ENCODE data around the gene SLC39A13.
A peak's percentile ranks its signal among the peaks of the same experiment; 100 is the strongest.

Gene SLC39A13

GRCh38 chr11:47447906-47448305, 39.5 kb downstream of the SLC39A13 start:
- DNase-seq, result no peak

GRCh38 chr11:47448566-47449427, 40.4 kb downstream of the SLC39A13 start, which contains the start of gene RAPSN:
Gene RAPSN, minus strand, starts transcription at chr11:47449136. Its CDS starts 172 bp downstream, at chr11:47448964.
- DNase-seq, result no peak

GRCh38 chr11:47449541-47449940, 41.2 kb downstream of the SLC39A13 start:
- DNase-seq, result no peak

- DNase-seq, result no peak
These were observed 43.0 kb downstream of the SLC39A13 start for GRCh38 chr11:47451436-47451835.

- DNase-seq, result no peak
These were observed 43.6 kb downstream of the SLC39A13 start for GRCh38 chr11:47451990-47452389.

GRCh38 chr11:47453365-47453764, 45.0 kb downstream of the SLC39A13 start:
- DNase-seq, result no peak

- DNase-seq, result peak in 48 of 58 donors; percentile 10 to 77 (median 38)
These were observed 45.9 kb downstream of the SLC39A13 start for GRCh38 chr11:47454258-47454671.

- peak in 3 of 58 donors; percentile 23 to 33 (median 29) for DNase-seq
These were observed 52.3 kb downstream of the SLC39A13 start for GRCh38 chr11:47460571-47461235.

GRCh38 chr11:47461876-47462275, 53.5 kb downstream of the SLC39A13 start:
- DNase-seq, result no peak

- no peak for DNase-seq
These were observed 56.1 kb downstream of the SLC39A13 start for GRCh38 chr11:47464483-47464882.
